ENCODE results near the gene CEP41. TPM values are rescaled to one million over a fixed set of nuclear protein-coding genes. Genes with fewer than 3 reads are reported as not detected.
"Not testable (repeated sequence)": the region's sequence is repeated elsewhere in the genome, so short reads cannot be mapped to it uniquely, and the experiment has no call there.

The CEP41 gene
- total and polyA plus RNA-seq, 2 donors (not counting 3 experiments of a cell fraction or from before 2014, with no cell fraction given), result 19.5 to 26.8 TPM

- BruUV-seq (replicated peaks), result no TSS peak
- Histone ChIP-seq H3K27me3 (ENCODE audit: control insufficient read depth in 2 of 2, insufficient read depth in 2 of 2, low read length in 2 of 2) (peaks cover 2 to 12% of the 10 kb centered on the region in 2 experiments), H4K20me1 (replicated peaks; ENCODE audit: control insufficient read depth, extremely low read depth, insufficient read depth, low read length) (no peaks in the 10 kb centered on the region), H3K36me3 (ENCODE audit: control insufficient read depth in 2 of 2, extremely low read depth in 1 of 2, insufficient read depth in 2 of 2, low read length in 2 of 2) (no peaks in the 10 kb centered on the region), H3K79me2 (ENCODE audit: control insufficient read depth, insufficient read depth, low read length) (no peaks in the 10 kb centered on the region), H2AFZ (ENCODE audit: low read depth, low read length) (no peak overlapping the region), H3K4me2 (ENCODE audit: insufficient read depth, low read length) (no peak overlapping the region), H3K4me3 (replicated peaks in 1 of 3; ENCODE audit: insufficient read depth in 1 of 3, low read depth in 1 of 3, low read length in 3 of 3) (no peak overlapping the region), H3K9ac (replicated peaks; ENCODE audit: extremely low read depth, insufficient read depth, low read length) (no peak overlapping the region), H3K9me3 (replicated peaks; ENCODE audit: control insufficient read depth, insufficient read depth, low read length) (no peaks in the 10 kb centered on the region), H3K27ac (ENCODE audit: insufficient read depth, low read depth, low read length) (no peak overlapping the region), H3K4me1 (ENCODE audit: control insufficient read depth, extremely low read depth, insufficient read depth, low read length) (no peaks in the 10 kb centered on the region), H3K9me1 (replicated peaks; ENCODE audit: control insufficient read depth, extremely low read depth, insufficient read depth, low read length) (no peaks in the 10 kb centered on the region)
- intact Hi-C loops (cut with micrococcal nuclease) (no loop called here), dilution Hi-C loops (cut with MboI; ENCODE audit: extremely low pct_ligation_motif_present, low sequenced_read_pairs) (no loop called here)
- ChIA-PET CTCF (no interaction called here), POLR2A (no interaction called here)
- DNase-seq (ENCODE audit: low read depth, low spot score) (no peak), FAIRE-seq (no peak)
- TF ChIP-seq POLR2AphosphoS5 (IDR thresholded peaks at IDR 0.05; ENCODE audit: insufficient read depth, low read depth, low read length) (no peak), MAX (IDR thresholded peaks at IDR 0.05; ENCODE audit: insufficient read depth, insufficient read length) (no peak), MYC (IDR thresholded peaks at IDR 0.05; ENCODE audit: low read depth, low read length) (no peak), CTCF (IDR thresholded peaks at IDR 0.05; ENCODE audit: extremely low read depth in 1 of 2, insufficient read depth in 1 of 2, low read depth in 1 of 2, low read length in 2 of 2) (no peak), POLR2A (IDR thresholded peaks at IDR 0.05; ENCODE audit: low read depth, low read length) (no peak), EZH2 (IDR thresholded peaks at IDR 0.05; ENCODE audit: borderline replicate concordance, low read depth, low read length, severe bottlenecking) (no peak), GATA2 (IDR thresholded peaks at IDR 0.05; ENCODE audit: insufficient read depth, insufficient read length, low read depth, low read length) (no peak), JUN (IDR thresholded peaks at IDR 0.05; ENCODE audit: borderline replicate concordance, insufficient read depth, insufficient read length, low read depth) (no peak), FOS (IDR thresholded peaks at IDR 0.05; ENCODE audit: borderline replicate concordance, insufficient read depth, low read length) (no peak)
Observed at GRCh38 chr7:130452951-130453350, 12.1 kb upstream of the CEP41 start.

- H3K79me2 ChIP-seq (ENCODE audit: control insufficient read depth, insufficient read depth, low read length); H3K9me3 ChIP-seq (replicated peaks; ENCODE audit: control insufficient read depth, insufficient read depth, low read length); intact Hi-C loops (cut with micrococcal nuclease); H3K4me3 ChIP-seq (replicated peaks in 1 of 3; ENCODE audit: insufficient read depth in 1 of 3, low read depth in 1 of 3, low read length in 3 of 3); H4K20me1 ChIP-seq (replicated peaks; ENCODE audit: control insufficient read depth, extremely low read depth, insufficient read depth, low read length); H3K4me2 ChIP-seq (ENCODE audit: insufficient read depth, low read length); H2AFZ ChIP-seq (ENCODE audit: low read depth, low read length); FAIRE-seq; H3K36me3 ChIP-seq (ENCODE audit: control insufficient read depth in 2 of 2, extremely low read depth in 1 of 2, insufficient read depth in 2 of 2, low read length in 2 of 2); H3K9ac ChIP-seq (replicated peaks; ENCODE audit: extremely low read depth, insufficient read depth, low read length); H3K4me1 ChIP-seq (ENCODE audit: control insufficient read depth, extremely low read depth, insufficient read depth, low read length); BruUV-seq (replicated peaks); H3K9me1 ChIP-seq (replicated peaks; ENCODE audit: control insufficient read depth, extremely low read depth, insufficient read depth, low read length); dilution Hi-C loops (cut with MboI; ENCODE audit: extremely low pct_ligation_motif_present, low sequenced_read_pairs); H3K27ac ChIP-seq (ENCODE audit: insufficient read depth, low read depth, low read length); POLR2A ChIA-PET; DNase-seq (ENCODE audit: low read depth, low spot score): not testable (repeated sequence)
- CTCF ChIA-PET, result interaction anchor here (0.7 kb wide), 1 partner anchor 823 kb away, joined by 3 read pairs; no protein-coding TSS in a partner anchor
- H3K27me3 ChIP-seq (ENCODE audit: control insufficient read depth in 2 of 2, insufficient read depth in 2 of 2, low read length in 2 of 2), result peaks cover 2 to 11% of the 10 kb centered on the region in 2 experiments
Observed at GRCh38 chr7:130451344-130451743, 10.5 kb upstream of the CEP41 start.

Measured in endothelial cell of umbilical vein (primary cell).